Suprapubic skin (tissue), 4 donors: ENCODE data around the gene PPBP. TPM values are rescaled to one million over a fixed set of nuclear protein-coding genes. Genes with fewer than 3 reads are reported as not detected.

Experiments
- DNase-seq, 2 donors: peaks; one replicate each; pipeline ENCODE4 v3.0.0-alpha.2; 2019; ENCODE audit warnings: low spot score in 2 of 2
- H3K27ac ChIP-seq: fragments of 200-600 bp; sonication (generic); one replicate; pipeline ENCODE4 v1.5.1; 2019
- H3K27me3 ChIP-seq: fragments of 200-600 bp; sonication (generic); one replicate; pipeline ENCODE4 v1.5.1; 2019
- H3K36me3 ChIP-seq: fragments of 200-600 bp; sonication (generic); one replicate; pipeline ENCODE4 v1.5.1; 2019
- H3K4me1 ChIP-seq: fragments of 200-600 bp; sonication (generic); one replicate; pipeline ENCODE4 v1.5.1; 2019
- H3K4me3 ChIP-seq: fragments of 200-600 bp; sonication (generic); one replicate; pipeline ENCODE4 v1.5.1; 2019; ENCODE audit warnings: mild to moderate bottlenecking
- H3K9me3 ChIP-seq: fragments of 200-600 bp; sonication (generic); one replicate; pipeline ENCODE4 v1.5.1; 2019
- CTCF ChIP-seq, 2 donors: fragments of 200-600 bp in 1 of 2; fragments of 450-650 bp in 1 of 2; sonication (generic) in 1 of 2; IDR thresholded peaks; one replicate each; pipeline ENCODE4 v1.5.1; 2016 to 2019; ENCODE audit warnings: antibody characterized with exemption in 2 of 2, mild to moderate bottlenecking in 1 of 2, moderate library complexity in 1 of 2
- EP300 ChIP-seq: sonication (generic); formaldehyde crosslinking; IDR thresholded peaks from one replicate; pipeline ENCODE4 v1.6.1; 2017; ENCODE audit warnings: antibody characterized with exemption
- POLR2A ChIP-seq, 2 donors: fragments of 450-650 bp; IDR thresholded peaks; one replicate each; pipeline ENCODE4 v1.6.1; 2017; ENCODE audit warnings: antibody characterized with exemption in 2 of 2, mild to moderate bottlenecking in 2 of 2, moderate library complexity in 2 of 2
- POLR2AphosphoS5 ChIP-seq, 3 donors: sonication (generic); formaldehyde crosslinking; IDR thresholded peaks; one replicate each; pipeline ENCODE4 v1.6.1; 2017; ENCODE audit warnings: antibody characterized with exemption in 3 of 3
- WGBS: methylation state at CpG from one replicate; pipeline ENCODE4 v1.1.5; 2018; 5-methylcytosine and 5-hydroxymethylcytosine counted together
- total RNA-seq, 4 donors: library from RNA; depleted of rRNA; stranded (reverse); fragments of >200 nt; gene quantifications; one replicate each; pipeline ENCODE4 v1.1.0, GENCODE V29; 2016

PPBP gene
- total RNA-seq, 4 donors from 2014 or later, result not detected

GRCh38 chr4:73979407-73979957 is 8.5 kb downstream of the PPBP start:
- H3K27me3 ChIP-seq, result peaks cover 20% of the 10 kb centered on the region
- H3K27ac ChIP-seq, result no peak overlapping the region
- H3K36me3 ChIP-seq, result no peaks in the 10 kb centered on the region
- no peak overlapping the region for H3K4me3 ChIP-seq
- no peaks in the 10 kb centered on the region for H3K4me1 ChIP-seq
- no peaks in the 10 kb centered on the region for H3K9me3 ChIP-seq
- TF ChIP-seq CTCF (IDR thresholded peaks at IDR 0.05), result no peak
- TF ChIP-seq EP300, result no peak
- no peak for TF ChIP-seq POLR2AphosphoS5 (IDR thresholded peaks at IDR 0.05)
- no peak for TF ChIP-seq POLR2A (IDR thresholded peaks at IDR 0.05)
- DNase-seq, result no peak
- WGBS, result 65% methylated on average over 3 of the region's 3 CpGs

- H3K4me1 ChIP-seq, result no peaks in the 10 kb centered on the region
- no peaks in the 10 kb centered on the region for H3K36me3 ChIP-seq
- no peak overlapping the region for H3K27ac ChIP-seq
- DNase-seq, result no peak
- H3K4me3 ChIP-seq, result no peak overlapping the region
- peaks cover 20% of the 10 kb centered on the region for H3K27me3 ChIP-seq
- no peaks in the 10 kb centered on the region for H3K9me3 ChIP-seq
- no peak for TF ChIP-seq CTCF (IDR thresholded peaks at IDR 0.05)
- no peak for TF ChIP-seq EP300
- no peak for TF ChIP-seq POLR2A (IDR thresholded peaks at IDR 0.05)
- TF ChIP-seq POLR2AphosphoS5 (IDR thresholded peaks at IDR 0.05), result no peak
Observed at GRCh38 chr4:73978886-73979285, 9.1 kb downstream of the PPBP start.

GRCh38 chr4:73976716-73977115 is 11.3 kb downstream of the PPBP start:
- H3K27me3 ChIP-seq, result peaks cover 10% of the 10 kb centered on the region
- no peaks in the 10 kb centered on the region for H3K36me3 ChIP-seq
- no peaks in the 10 kb centered on the region for H3K4me1 ChIP-seq
- H3K9me3 ChIP-seq, result no peaks in the 10 kb centered on the region
- TF ChIP-seq CTCF (IDR thresholded peaks at IDR 0.05), result no peak
- TF ChIP-seq POLR2AphosphoS5 (IDR thresholded peaks at IDR 0.05), result no peak
- TF ChIP-seq EP300, result no peak
- TF ChIP-seq POLR2A (IDR thresholded peaks at IDR 0.05), result no peak
- no peak for DNase-seq
- no peak overlapping the region for H3K4me3 ChIP-seq
- H3K27ac ChIP-seq, result no peak overlapping the region
- 84% methylated on average over 4 of the region's 4 CpGs for WGBS

- TF ChIP-seq EP300 (no peak), POLR2AphosphoS5 (IDR thresholded peaks at IDR 0.05) (no peak), CTCF (IDR thresholded peaks at IDR 0.05) (no peak), POLR2A (IDR thresholded peaks at IDR 0.05) (no peak)
- Histone ChIP-seq H3K4me3 (no peak overlapping the region), H3K4me1 (no peaks in the 10 kb centered on the region), H3K27me3 (peaks cover 5% of the 10 kb centered on the region), H3K27ac (no peak overlapping the region), H3K36me3 (no peaks in the 10 kb centered on the region), H3K9me3 (peaks cover under 1% of the 10 kb centered on the region)
- WGBS, result 83% methylated on average over 1 of the region's 2 CpGs
- DNase-seq, result no peak
Observed at GRCh38 chr4:73976217-73976616, 11.8 kb downstream of the PPBP start.

- no peaks in the 10 kb centered on the region for H3K4me1 ChIP-seq
- no peaks in the 10 kb centered on the region for H3K36me3 ChIP-seq
- H3K27ac ChIP-seq, result no peak overlapping the region
- peaks cover 7% of the 10 kb centered on the region for H3K9me3 ChIP-seq
- H3K27me3 ChIP-seq, result peaks cover 3% of the 10 kb centered on the region
- no peak overlapping the region for H3K4me3 ChIP-seq
- TF ChIP-seq EP300, result no peak
- TF ChIP-seq POLR2AphosphoS5 (IDR thresholded peaks at IDR 0.05), result no peak
- no peak for TF ChIP-seq POLR2A (IDR thresholded peaks at IDR 0.05)
- no peak for TF ChIP-seq CTCF (IDR thresholded peaks at IDR 0.05)
- no peak for DNase-seq
Observed at GRCh38 chr4:73974352-73974751, 13.6 kb downstream of the PPBP start.
